Measurements from ENCODE around the gene REG1B. TPM values are rescaled to one million over a fixed set of nuclear protein-coding genes. Genes with fewer than 3 reads are reported as not detected.

The REG1B gene
- total RNA-seq, 1 experiment from 2014 or later: not detected

DNA sequence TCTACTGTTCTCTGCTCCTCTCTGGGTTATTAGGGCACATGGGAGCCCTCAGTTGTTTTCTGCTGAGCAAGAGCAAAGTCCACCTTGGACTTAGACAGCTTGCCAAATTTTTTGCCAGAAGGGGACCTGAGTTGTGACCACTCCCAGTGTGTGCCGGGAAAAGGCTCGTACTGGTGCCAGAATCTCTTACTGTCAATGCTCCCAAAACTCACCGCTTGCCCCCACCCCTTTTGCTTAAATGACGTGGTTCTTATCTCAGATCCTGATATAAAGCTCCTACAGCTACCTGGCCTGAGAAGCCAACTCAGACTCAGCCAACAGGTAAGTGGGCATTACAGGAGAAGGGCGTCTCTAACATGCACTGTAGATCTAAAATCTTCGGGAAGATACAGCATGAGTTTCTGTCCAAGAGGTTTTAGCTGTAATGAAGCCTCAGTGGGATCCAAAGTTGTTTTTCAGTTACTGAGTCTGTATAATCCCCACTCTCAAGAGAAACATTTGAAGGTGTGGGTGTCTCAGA lies 32.5 kb upstream of the REG1B start, which contains the start of gene REG1A:
REG1A (plus strand) TSS at position 295 of the 520 bp plus-strand sequence. CDS start 374 bp downstream, outside the sequence.
- Histone ChIP-seq H2BK120ac (ENCODE audit: low read depth, low read length, poor library complexity, severe bottlenecking) (no peak within 1 kb of the TSS), H2BK12ac (ENCODE audit: insufficient read length, low read depth, low read length) (no peak within 1 kb of the TSS), H3K4ac (ENCODE audit: low read depth, low read length) (no peak within 1 kb of the TSS), H4K91ac (ENCODE audit: insufficient read length, low read depth, low read length) (no peak within 1 kb of the TSS), H3K27ac (ENCODE audit: insufficient read length, low read depth, low read length) (no peak within 1 kb of the TSS), H3K9me3 (ENCODE audit: control insufficient read depth, low read depth, low read length) (no peaks in the 10 kb centered on the region), H3K23ac (ENCODE audit: insufficient read length, low read depth, low read length) (no peak within 1 kb of the TSS), H3K79me2 (ENCODE audit: insufficient read depth, low read length) (no peaks in the 10 kb centered on the region), H2BK5ac (ENCODE audit: insufficient read length, low read length) (no peak within 1 kb of the TSS), H2BK20ac (ENCODE audit: low read depth, low read length, poor library complexity, severe bottlenecking) (no peak within 1 kb of the TSS), H4K5ac (ENCODE audit: insufficient read length, low read depth, low read length) (no peak within 1 kb of the TSS), H3K4me2 (ENCODE audit: insufficient read depth, insufficient read length, low read length) (no peak within 1 kb of the TSS), H2BK15ac (ENCODE audit: low read depth, low read length) (no peak within 1 kb of the TSS), H3K18ac (ENCODE audit: insufficient read length, low read depth, low read length) (no peak within 1 kb of the TSS), H3K14ac (ENCODE audit: insufficient read depth, low read length) (no peak within 1 kb of the TSS), H4K8ac (replicated peaks; ENCODE audit: insufficient read length, low read depth, low read length) (no peak within 1 kb of the TSS), H3K9ac (ENCODE audit: extremely low read depth, insufficient read length, low read length) (no peak within 1 kb of the TSS), H4K20me1 (ENCODE audit: control insufficient read depth, insufficient read depth, insufficient read length) (no peaks in the 10 kb centered on the region), H3K27me3 (ENCODE audit: insufficient read depth, low read length) (no peaks in the 10 kb centered on the region), H3K79me1 (ENCODE audit: insufficient read depth, low read depth, low read length, poor library complexity, severe bottlenecking) (no peaks in the 10 kb centered on the region), H2AK5ac (ENCODE audit: insufficient read length, low read length) (no peak within 1 kb of the TSS), H3K23me2 (ENCODE audit: insufficient read length, low read depth, low read length, poor library complexity, severe bottlenecking) (no peaks in the 10 kb centered on the region), H3T11ph (ENCODE audit: low read length) (no peak within 1 kb of the TSS), H3K56ac (ENCODE audit: insufficient read length, low read depth, low read length) (no peak within 1 kb of the TSS), H3K4me1 (ENCODE audit: insufficient read depth, low read length) (no peaks in the 10 kb centered on the region), H2AFZ (ENCODE audit: low read length) (no peak within 1 kb of the TSS)
- no peaks in the 10 kb centered on the region for H3K27me3 Mint-ChIP-seq (ENCODE audit: low read depth)
- no peaks in the 10 kb centered on the region for H3K36me3 Mint-ChIP-seq (ENCODE audit: insufficient read depth in 1 of 3, low read depth in 3 of 3)
- no peaks in the 10 kb centered on the region for H3K4me1 Mint-ChIP-seq
- no CpG with 5 or more reads among the region's 6 CpGs for WGBS (ENCODE audit: extremely low coverage, insufficient read length, low lambda C conversion rate)
- no peaks in the 10 kb centered on the region; a peak in 1 of 5 replicates for H3K9me3 Mint-ChIP-seq
- H3K4me3 Mint-ChIP-seq: no peak within 1 kb of the TSS
- DNase-seq: no peak
- TF ChIP-seq, protein P1, sequence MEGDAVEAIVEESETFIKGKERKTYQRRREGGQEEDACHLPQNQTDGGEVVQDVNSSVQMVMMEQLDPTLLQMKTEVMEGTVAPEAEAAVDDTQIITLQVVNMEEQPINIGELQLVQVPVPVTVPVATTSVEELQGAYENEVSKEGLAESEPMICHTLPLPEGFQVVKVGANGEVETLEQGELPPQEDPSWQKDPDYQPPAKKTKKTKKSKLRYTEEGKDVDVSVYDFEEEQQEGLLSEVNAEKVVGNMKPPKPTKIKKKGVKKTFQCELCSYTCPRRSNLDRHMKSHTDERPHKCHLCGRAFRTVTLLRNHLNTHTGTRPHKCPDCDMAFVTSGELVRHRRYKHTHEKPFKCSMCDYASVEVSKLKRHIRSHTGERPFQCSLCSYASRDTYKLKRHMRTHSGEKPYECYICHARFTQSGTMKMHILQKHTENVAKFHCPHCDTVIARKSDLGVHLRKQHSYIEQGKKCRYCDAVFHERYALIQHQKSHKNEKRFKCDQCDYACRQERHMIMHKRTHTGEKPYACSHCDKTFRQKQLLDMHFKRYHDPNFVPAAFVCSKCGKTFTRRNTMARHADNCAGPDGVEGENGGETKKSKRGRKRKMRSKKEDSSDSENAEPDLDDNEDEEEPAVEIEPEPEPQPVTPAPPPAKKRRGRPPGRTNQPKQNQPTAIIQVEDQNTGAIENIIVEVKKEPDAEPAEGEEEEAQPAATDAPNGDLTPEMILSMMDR (conservative IDR thresholded peaks at IDR 0.05): no peak
- peak within 1 kb of the TSS in 1 of 3 experiments; percentile 52; a peak in 1 of 7 replicates for H3K27ac Mint-ChIP-seq

All from H9 (cell line).